Measurements from ENCODE around the gene TRPM6. TPM values are rescaled to one million over a fixed set of nuclear protein-coding genes. Genes with fewer than 3 reads are reported as not detected.

TRPM6 gene
- total RNA-seq, 2 experiments from 2014 or later = not detected

- Mint-ChIP-seq H3K4me3 (no peak overlapping the region), H3K27ac (no peak overlapping the region), H3K27me3 (peaks cover 20% of the 10 kb centered on the region), H3K36me3 (ENCODE audit: low read depth) (no peaks in the 10 kb centered on the region), H3K4me1 (ENCODE audit: low read depth) (no peaks in the 10 kb centered on the region), H3K9me3 (peaks cover 4% of the 10 kb centered on the region)
- Histone ChIP-seq H3K27ac (ENCODE audit: low read depth in 1 of 2, low read length in 2 of 2) (no peak overlapping the region), H3K4me1 (ENCODE audit: insufficient read depth, low read length) (no peaks in the 10 kb centered on the region), H3K36me3 (ENCODE audit: insufficient read depth, low read length) (no peaks in the 10 kb centered on the region), H3K9me3 (ENCODE audit: control insufficient read depth in 1 of 2, insufficient read depth in 1 of 2, low read length in 2 of 2) (peaks cover 6 to 13% of the 10 kb centered on the region in 2 experiments), H3K27me3 (ENCODE audit: control insufficient read depth in 1 of 2, insufficient read depth in 2 of 2, low read length in 2 of 2) (peaks cover 0 to 6% of the 10 kb centered on the region in 2 experiments), H3K4me3 (ENCODE audit: low read length) (no peak overlapping the region)
- ATAC-seq (ENCODE audit: poor library complexity) = no peak
- CTCF ChIA-PET = no interaction called here
- no peak for TF ChIP-seq CTCF (IDR thresholded peaks at IDR 0.05)
- POLR2A ChIA-PET = no interaction called here
- no peak for DNase-seq
- intact Hi-C loops (cut with DNase I, micrococcal nuclease) = no loop called here
These were observed 13.5 kb downstream of the TRPM6 start for GRCh38 chr9:74874220-74874619.

GRCh38 chr9:74872619-74873233 lies 15.0 kb downstream of the TRPM6 start:
- intact Hi-C loops (cut with DNase I, micrococcal nuclease) = no loop called here
- CTCF ChIA-PET = no interaction called here
- Histone ChIP-seq H3K4me3 (ENCODE audit: low read length) (no peak overlapping the region), H3K9me3 (ENCODE audit: control insufficient read depth in 1 of 2, insufficient read depth in 1 of 2, low read length in 2 of 2) (peaks cover 0 to 6% of the 10 kb centered on the region in 2 experiments), H3K27ac (ENCODE audit: low read depth in 1 of 2, low read length in 2 of 2) (no peak overlapping the region), H3K36me3 (ENCODE audit: insufficient read depth, low read length) (no peaks in the 10 kb centered on the region), H3K27me3 (ENCODE audit: control insufficient read depth in 1 of 2, insufficient read depth in 2 of 2, low read length in 2 of 2) (peaks cover 0 to 2% of the 10 kb centered on the region in 2 experiments), H3K4me1 (ENCODE audit: insufficient read depth, low read length) (no peaks in the 10 kb centered on the region)
- no peak for DNase-seq
- no peak overlapping the region for H3K27ac Mint-ChIP-seq
- H3K4me3 Mint-ChIP-seq = no peak overlapping the region
- TF ChIP-seq CTCF (IDR thresholded peaks at IDR 0.05) = no peak
- no peak for ATAC-seq (ENCODE audit: poor library complexity)
- no peaks in the 10 kb centered on the region for H3K4me1 Mint-ChIP-seq (ENCODE audit: low read depth)
- peaks cover 20% of the 10 kb centered on the region for H3K27me3 Mint-ChIP-seq
- POLR2A ChIA-PET = no interaction called here
- no peaks in the 10 kb centered on the region for H3K36me3 Mint-ChIP-seq (ENCODE audit: low read depth)
- no peaks in the 10 kb centered on the region for H3K9me3 Mint-ChIP-seq

DNA sequence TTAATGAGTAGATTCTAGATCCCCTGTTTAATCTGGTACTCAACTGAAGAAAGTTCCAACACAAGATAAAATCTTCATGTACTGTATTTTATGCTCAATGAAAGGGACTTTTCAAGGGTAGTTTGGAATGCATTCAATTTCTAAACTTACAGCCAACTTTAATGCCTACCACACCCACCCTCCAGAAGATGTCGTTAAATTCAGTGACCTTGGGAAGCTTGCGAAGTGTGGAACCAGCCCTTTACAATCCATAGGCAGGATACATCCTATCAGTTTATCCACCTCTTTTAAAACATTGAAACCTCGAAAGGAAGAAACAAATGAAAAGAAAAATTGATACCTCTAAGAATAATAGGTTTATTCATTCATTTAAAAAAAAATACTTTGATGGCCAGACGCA lies 20.2 kb downstream of the TRPM6 start:
- peaks cover 8% of the 10 kb centered on the region for H3K27me3 Mint-ChIP-seq
- TF ChIP-seq CTCF (IDR thresholded peaks at IDR 0.05) = no peak

More for the DNA sequence above, 20.2 kb downstream of the TRPM6 start:
- Mint-ChIP-seq H3K9me3 (no peaks in the 10 kb centered on the region), H3K36me3 (ENCODE audit: low read depth) (no peaks in the 10 kb centered on the region), H3K27ac (no peak overlapping the region), H3K4me3 (no peak overlapping the region), H3K4me1 (ENCODE audit: low read depth) (no peaks in the 10 kb centered on the region)
- no peaks in the 10 kb centered on the region for H3K9me3 ChIP-seq (ENCODE audit: control insufficient read depth in 1 of 2, insufficient read depth in 1 of 2, low read length in 2 of 2)
- no peak overlapping the region for H3K4me3 ChIP-seq (ENCODE audit: low read length)
- H3K4me1 ChIP-seq (ENCODE audit: insufficient read depth, low read length) = no peaks in the 10 kb centered on the region
- POLR2A ChIA-PET = no interaction called here
- DNase-seq (no peak), ATAC-seq (ENCODE audit: poor library complexity) (no peak)
- H3K27ac ChIP-seq (ENCODE audit: low read depth in 1 of 2, low read length in 2 of 2) = no peak overlapping the region
- no peaks in the 10 kb centered on the region for H3K36me3 ChIP-seq (ENCODE audit: insufficient read depth, low read length)
- CTCF ChIA-PET = no interaction called here
- H3K27me3 ChIP-seq (ENCODE audit: control insufficient read depth in 1 of 2, insufficient read depth in 2 of 2, low read length in 2 of 2) = no peaks in the 10 kb centered on the region
- intact Hi-C loops (cut with DNase I, micrococcal nuclease) = no loop called here
